Fibroblast of pulmonary artery (primary cell): ENCODE measurements around the gene PSEN1.
A peak's percentile ranks its signal among the peaks of the same experiment; 100 is the strongest.

ENCODE experiments used
- DNase-seq: peaks from one replicate; pipeline ENCODE4 v3.0.0-alpha.2; 2010; ENCODE audit warnings: low read depth
- H3K4me3 ChIP-seq: replicated peaks from 2 replicates; pipeline ENCODE4 v1.5.1; 2011; ENCODE audit warnings: low read depth, mild to moderate bottlenecking, control low read depth, low read length, moderate library complexity
- CTCF ChIP-seq: IDR thresholded peaks from 2 replicates; pipeline ENCODE4 v1.5.1; 2011; ENCODE audit warnings: mild to moderate bottlenecking, control low read depth, low read length, inconsistent platforms; ENCODE audit errors: missing control alignments

Gene PSEN1

GRCh38 chr14:73105727-73106126, 30.6 kb upstream of the PSEN1 start:
- DNase-seq = no peak
- no peak for TF ChIP-seq CTCF
- H3K4me3 ChIP-seq = no peak overlapping the region

- no peak for TF ChIP-seq CTCF
- no peak for DNase-seq
- no peak overlapping the region for H3K4me3 ChIP-seq
Observed at GRCh38 chr14:73116079-73116665, 20.1 kb upstream of the PSEN1 start.

GRCh38 chr14:73124180-73124894, 12.0 kb upstream of the PSEN1 start:
- DNase-seq = no peak
- TF ChIP-seq CTCF = no peak
- no peak overlapping the region for H3K4me3 ChIP-seq

GRCh38 chr14:73125169-73125588, 11.1 kb upstream of the PSEN1 start:
- DNase-seq = no peak
- TF ChIP-seq CTCF = no peak
- H3K4me3 ChIP-seq = no peak overlapping the region

GRCh38 chr14:73125746-73126145, 10.6 kb upstream of the PSEN1 start:
- H3K4me3 ChIP-seq = no peak overlapping the region
- TF ChIP-seq CTCF = no peak
- DNase-seq = no peak

GRCh38 chr14:73133795-73134194, 2.5 kb upstream of the PSEN1 start:
- no peak for DNase-seq
- no peak for TF ChIP-seq CTCF

GRCh38 chr14:73136085-73136386, 271 bp upstream of the PSEN1 start:
- TF ChIP-seq CTCF = no peak
- no peak for DNase-seq
- H3K4me3 ChIP-seq = peak overlapping the region; percentile 86

More at GRCh38 chr14:73133795-73134194, 2.5 kb upstream of the PSEN1 start:
- no peak overlapping the region for H3K4me3 ChIP-seq
